ENCODE results near the gene BHLHE41. TPM values are rescaled to one million over a fixed set of nuclear protein-coding genes. Genes with fewer than 3 reads are reported as not detected.

The BHLHE41 gene
- total and polyA plus RNA-seq, 11 donors, result 6.8 to 66.0 (median 31.4) TPM

GRCh38 chr12:26158078-26158764 is 33.4 kb upstream of the BHLHE41 start:
- no peaks in the 10 kb centered on the region for H3K27me3 ChIP-seq
- DNase-seq, result no peak
- no peak overlapping the region for H3K4me3 ChIP-seq
- TF ChIP-seq CTCF (IDR thresholded peaks at IDR 0.05) (no peak), POLR2A (IDR thresholded peaks at IDR 0.05) (no peak)
- H3K36me3 ChIP-seq, result no peaks in the 10 kb centered on the region
- H3K4me1 ChIP-seq, result peaks cover 0 to 11% (median 5%) of the 10 kb centered on the region in 12 donors
- ATAC-seq, result no peak
- intact Hi-C loops (cut with DNase I), result no loop called here
- 67 to 72% (median 70%) methylated on average over 3 of the region's 3 CpGs for WGBS, 4 donors
- H3K27ac ChIP-seq, result no peak overlapping the region
- no peaks in the 10 kb centered on the region for H3K9me3 ChIP-seq

- H3K4me3 ChIP-seq, result no peak overlapping the region
- WGBS, 4 donors, result 61 to 84% (median 65%) methylated on average over 3 of the region's 3 CpGs
- TF ChIP-seq POLR2A (IDR thresholded peaks at IDR 0.05) (no peak), CTCF (IDR thresholded peaks at IDR 0.05) (no peak)
- no peaks in the 10 kb centered on the region for H3K27me3 ChIP-seq
- no peaks in the 10 kb centered on the region for H3K36me3 ChIP-seq
- no peak overlapping the region for H3K27ac ChIP-seq
- peaks cover 0 to 18% (median 6%) of the 10 kb centered on the region in 12 donors for H3K4me1 ChIP-seq
- intact Hi-C loops (cut with DNase I), result no loop called here
- no peak for ATAC-seq
- DNase-seq, result no peak
- H3K9me3 ChIP-seq, result no peaks in the 10 kb centered on the region
These were observed 32.2 kb upstream of the BHLHE41 start for GRCh38 chr12:26157001-26157400.

- no peaks in the 10 kb centered on the region for H3K36me3 ChIP-seq
- DNase-seq (no peak), ATAC-seq (no peak)
- TF ChIP-seq POLR2A (IDR thresholded peaks at IDR 0.05), result no peak
- TF ChIP-seq CTCF (IDR thresholded peaks at IDR 0.05), result no peak
- H3K9me3 ChIP-seq, result no peaks in the 10 kb centered on the region
- H3K27ac ChIP-seq, result no peak overlapping the region
- H3K4me1 ChIP-seq, result peaks cover 0 to 19% (median 7%) of the 10 kb centered on the region in 12 donors
- 76 to 80% (median 79%) methylated on average over 17 of the region's 17 CpGs for WGBS, 4 donors
- intact Hi-C loops (cut with DNase I), result no loop called here
- no peaks in the 10 kb centered on the region for H3K27me3 ChIP-seq
- H3K4me3 ChIP-seq, result no peak overlapping the region
These were observed 31.5 kb upstream of the BHLHE41 start for GRCh38 chr12:26156201-26156871.

GRCh38 chr12:26153421-26154154 is 28.8 kb upstream of the BHLHE41 start:
- peak in 4 of 5 donors; percentile 15 to 46 (median 29) for DNase-seq
- no peaks in the 10 kb centered on the region for H3K27me3 ChIP-seq
- no peak overlapping the region for H3K4me3 ChIP-seq
- peaks cover 0 to 34% (median 11%) of the 10 kb centered on the region in 12 donors for H3K4me1 ChIP-seq
- no peaks in the 10 kb centered on the region for H3K36me3 ChIP-seq
- ATAC-seq, result peak; percentile 88 to 98 (median 92)
- intact Hi-C loops (cut with DNase I), result loop anchor here in 2 of 10 donors (1.0 to 5.0 kb wide), 2 partner anchors 27 to 44 kb away; partner anchors contain the start of gene SSPN (in 1 of the 2)
- TF ChIP-seq POLR2A (IDR thresholded peaks at IDR 0.05), result no peak
- TF ChIP-seq CTCF (IDR thresholded peaks at IDR 0.05), result peak in 4 of 12 donors; percentile 10 to 30 (median 20)
- H3K27ac ChIP-seq, result peak overlapping the region in 10 of 12 donors; percentile 8 to 72 (median 49)
- 45 to 51% (median 48%) methylated on average over 5 of the region's 5 CpGs for WGBS, 4 donors
- H3K9me3 ChIP-seq, result no peaks in the 10 kb centered on the region
